Thymus (tissue), 11 donors: ENCODE measurements around the gene TMEM220. TPM values are rescaled to one million over a fixed set of nuclear protein-coding genes. Genes with fewer than 3 reads are reported as not detected.

Experiments
- DNase-seq, 9 donors: peaks; one replicate each; pipeline ENCODE4 v3.0.0-alpha.2; 2013; ENCODE audit warnings: low spot score in 9 of 9, low read depth in 6 of 9, missing footprints in 1 of 9
- H3K27ac ChIP-seq, 2 donors: one replicate each; pipeline ENCODE4 v1.5.1; 2013; ENCODE audit warnings: control low read depth in 1 of 2, low read depth in 1 of 2, low read length in 1 of 2, mild to moderate bottlenecking in 1 of 2, moderate library complexity in 1 of 2
- H3K27me3 ChIP-seq, 2 donors: one replicate each; pipeline ENCODE4 v1.5.1; 2013; ENCODE audit warnings: low read length in 1 of 2; ENCODE audit not compliant: control insufficient read depth in 2 of 2, insufficient read depth in 1 of 2
- H3K36me3 ChIP-seq, 2 donors: one replicate each; pipeline ENCODE4 v1.5.1; 2013; ENCODE audit warnings: low read length in 1 of 2, mild to moderate bottlenecking in 1 of 2, moderate library complexity in 1 of 2; ENCODE audit not compliant: control insufficient read depth in 2 of 2, insufficient read depth in 2 of 2
- H3K4me1 ChIP-seq, 2 donors: one replicate each; pipeline ENCODE4 v1.5.1; 2013; ENCODE audit warnings: low read length in 2 of 2; ENCODE audit not compliant: control insufficient read depth in 2 of 2, insufficient read depth in 2 of 2
- H3K4me3 ChIP-seq, 2 donors: one replicate each; pipeline ENCODE4 v1.5.1; 2013; ENCODE audit warnings: low read length in 2 of 2, control low read depth in 1 of 2, mild to moderate bottlenecking in 1 of 2
- H3K9me3 ChIP-seq, 2 donors: one replicate each; pipeline ENCODE4 v1.5.1; 2013; ENCODE audit warnings: low read length in 1 of 2, mild to moderate bottlenecking in 1 of 2; ENCODE audit not compliant: control insufficient read depth in 2 of 2, insufficient read depth in 1 of 2
- WGBS: extraction: QIAGEN DNeasy Blood & Tissue Kit; methylation state at CpG from one replicate; pipeline ENCODE4 v1.1.7; 2013; 5-methylcytosine and 5-hydroxymethylcytosine counted together
- polyA plus RNA-seq: library from polyadenylated mRNA; stranded (reverse); fragments of 200-250 nt; gene quantifications from one replicate; pipeline ENCODE4 v1.2.3, GENCODE V29; 2013
- total RNA-seq: library from RNA; stranded (reverse); fragments of 120-200 nt; gene quantifications from one replicate; pipeline ENCODE4 v1.2.4, GENCODE V29; 2013
- donor health status: healthy.

The TMEM220 gene
- total and polyA plus RNA-seq, 2 donors, result 0.85 to 2.6 TPM

DNA sequence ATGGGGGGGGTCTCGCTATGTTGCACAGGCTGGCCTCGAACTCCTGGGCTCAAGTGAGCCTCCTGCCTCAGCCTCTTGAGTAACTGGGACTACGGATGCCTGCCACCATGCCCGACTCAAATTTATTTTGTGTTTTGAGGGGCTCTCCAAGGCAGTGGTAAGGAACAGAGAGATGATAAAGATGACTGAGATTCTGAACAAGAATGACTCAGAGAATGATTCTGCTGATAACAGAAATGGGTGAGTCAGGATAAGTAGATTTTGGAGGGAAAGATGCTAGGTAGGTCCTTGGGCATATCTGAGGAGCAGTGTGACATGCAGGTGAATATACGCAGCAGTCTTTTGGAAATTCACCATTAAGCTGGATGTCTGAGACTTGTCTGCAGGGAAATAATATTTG is 2.6 kb downstream of the TMEM220 start:
- Histone ChIP-seq H3K27me3 (peaks cover 3 to 15% of the 10 kb centered on the region in 2 donors), H3K9me3 (no peaks in the 10 kb centered on the region), H3K27ac (no peak overlapping the region), H3K36me3 (no peaks in the 10 kb centered on the region), H3K4me1 (peaks cover 0 to 3% of the 10 kb centered on the region in 2 donors), H3K4me3 (no peak overlapping the region)
- WGBS, result 89% methylated on average over 5 of the region's 5 CpGs
- no peak for DNase-seq

DNA sequence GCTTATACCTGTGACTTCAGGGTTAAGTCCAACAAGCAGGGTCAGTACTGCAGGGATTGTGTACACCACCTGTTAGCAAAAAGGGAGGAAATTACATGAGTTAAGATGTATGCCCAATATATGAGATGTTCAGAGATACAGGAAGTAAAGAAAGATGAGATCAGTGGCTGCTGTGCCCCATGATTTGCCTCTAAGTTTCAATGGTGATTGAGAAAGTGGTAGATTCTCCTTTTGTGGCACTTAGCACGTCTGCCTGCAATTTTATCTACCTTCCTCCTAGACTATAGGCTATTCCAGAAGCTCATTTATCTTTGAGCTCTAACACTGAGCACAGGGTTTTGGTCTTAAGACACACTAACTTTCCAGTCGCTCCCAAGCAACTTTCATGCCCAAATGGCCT is 3.6 kb downstream of the TMEM220 start:
- peaks cover 0 to 3% of the 10 kb centered on the region in 2 donors for H3K4me1 ChIP-seq
- H3K36me3 ChIP-seq, result no peaks in the 10 kb centered on the region
- H3K9me3 ChIP-seq, result no peaks in the 10 kb centered on the region
- H3K27me3 ChIP-seq, result peaks cover 3 to 15% of the 10 kb centered on the region in 2 donors
- no peak for DNase-seq
- no peak overlapping the region for H3K4me3 ChIP-seq
- H3K27ac ChIP-seq, result no peak overlapping the region
- 70% methylated on average over 2 of the region's 2 CpGs for WGBS

DNA sequence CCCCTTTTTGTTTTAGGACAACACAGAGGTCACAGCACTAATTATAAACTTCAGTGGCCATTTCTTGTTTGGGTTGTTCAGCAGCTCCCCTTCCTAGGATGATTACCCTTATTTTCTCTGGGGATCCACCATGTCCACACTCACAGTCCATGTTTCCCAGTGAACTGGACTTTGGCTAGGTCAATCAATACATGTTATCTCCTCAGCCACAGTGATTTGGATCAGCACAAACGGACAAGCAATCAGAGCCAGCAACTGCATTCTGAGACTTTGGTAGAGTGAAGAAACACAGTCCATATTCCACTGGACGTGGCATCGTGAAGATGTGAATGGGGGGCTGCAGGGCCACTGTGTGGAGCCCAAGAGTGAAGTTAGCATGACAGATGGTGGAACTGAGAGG is 4.6 kb downstream of the TMEM220 start:
- no peaks in the 10 kb centered on the region for H3K36me3 ChIP-seq
- peaks cover 3 to 13% of the 10 kb centered on the region in 2 donors for H3K27me3 ChIP-seq
- no peak overlapping the region for H3K27ac ChIP-seq
- H3K4me1 ChIP-seq, result peaks cover 0 to 3% of the 10 kb centered on the region in 2 donors
- WGBS, result 98% methylated on average over 3 of the region's 3 CpGs
- no peak for DNase-seq
- no peak overlapping the region for H3K4me3 ChIP-seq
- no peaks in the 10 kb centered on the region for H3K9me3 ChIP-seq

DNA sequence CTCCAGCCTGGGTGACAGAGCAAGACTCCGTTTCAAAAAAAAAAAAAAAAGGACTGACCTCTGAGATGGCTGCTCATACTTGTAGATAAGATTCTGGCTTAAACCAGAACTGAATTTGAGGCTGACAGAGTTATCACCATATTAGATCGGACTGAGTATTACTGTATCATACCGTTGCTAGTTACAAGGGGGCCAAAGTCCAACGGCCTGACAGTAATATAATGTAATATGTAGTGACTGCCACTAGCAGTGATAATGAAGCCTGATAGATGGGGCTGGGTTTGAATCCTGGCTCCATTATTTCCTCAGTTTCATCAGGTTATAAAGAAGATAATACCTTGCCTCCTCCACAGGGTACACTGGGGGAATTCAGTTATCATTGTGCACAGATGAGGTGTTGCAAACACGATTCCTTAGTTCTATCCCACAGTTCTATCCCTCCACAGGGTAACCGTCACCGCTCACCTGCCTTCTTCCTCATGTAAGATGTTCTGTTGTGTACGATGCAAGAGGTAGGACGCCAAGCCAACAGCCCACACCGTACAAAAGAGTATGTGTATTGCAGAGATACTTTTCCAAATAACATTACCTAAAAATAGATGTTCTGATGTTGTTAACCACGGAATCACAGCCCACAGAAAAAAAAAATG is 5.2 kb downstream of the TMEM220 start:
- peaks cover 0 to 3% of the 10 kb centered on the region in 2 donors for H3K4me1 ChIP-seq
- no peaks in the 10 kb centered on the region for H3K36me3 ChIP-seq
- no peak overlapping the region for H3K4me3 ChIP-seq
- no peak overlapping the region for H3K27ac ChIP-seq
- 96% methylated on average over 11 of the region's 11 CpGs for WGBS
- peaks cover 3 to 7% of the 10 kb centered on the region in 2 donors for H3K27me3 ChIP-seq
- no peak for DNase-seq
- no peaks in the 10 kb centered on the region for H3K9me3 ChIP-seq

DNA sequence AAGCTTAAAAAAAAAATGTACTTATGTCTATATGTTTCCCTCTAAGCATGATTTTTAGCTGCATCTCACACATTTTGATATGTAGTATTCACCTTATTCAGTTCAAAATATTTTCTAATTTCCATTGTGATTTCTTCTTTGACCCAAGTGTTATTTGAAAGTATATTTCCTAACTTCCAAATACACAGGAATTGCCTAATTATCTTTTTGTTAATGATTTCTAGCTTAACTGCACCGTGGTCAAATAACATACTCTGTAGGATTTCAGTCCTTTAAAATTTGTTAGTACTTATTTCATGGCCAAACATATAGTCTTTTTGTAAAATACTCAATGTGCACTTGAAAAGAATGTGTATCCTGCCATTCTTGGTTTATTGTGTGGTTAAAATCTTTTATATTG is 11.3 kb downstream of the TMEM220 start:
- no peak overlapping the region for H3K27ac ChIP-seq
- no peak for DNase-seq
- no peaks in the 10 kb centered on the region for H3K36me3 ChIP-seq
- H3K9me3 ChIP-seq, result no peaks in the 10 kb centered on the region
- 52% methylated on average over 1 of the region's 1 CpG for WGBS
- H3K4me3 ChIP-seq, result no peak overlapping the region
- no peaks in the 10 kb centered on the region for H3K27me3 ChIP-seq
- H3K4me1 ChIP-seq, result no peaks in the 10 kb centered on the region

DNA sequence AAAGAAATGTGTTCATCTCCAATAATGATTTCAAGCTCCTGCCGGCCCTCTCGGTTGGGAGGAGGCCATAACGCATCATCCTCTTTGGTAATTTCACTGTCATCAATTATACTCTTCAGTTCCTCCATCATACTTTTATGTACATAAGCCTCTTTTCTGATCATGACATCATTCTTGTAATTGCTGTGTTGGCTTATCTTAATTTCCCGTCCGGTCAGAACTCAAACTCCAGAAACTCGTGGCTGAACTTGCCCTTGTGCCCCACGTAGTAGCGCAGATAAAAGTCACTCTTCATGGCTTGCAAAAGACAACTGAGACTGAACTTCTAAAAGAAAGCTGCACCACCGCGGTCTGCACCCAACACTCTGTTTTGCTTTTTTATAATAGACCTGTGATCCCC is 13.6 kb downstream of the TMEM220 start:
- Histone ChIP-seq H3K27me3 (no peaks in the 10 kb centered on the region), H3K4me1 (no peaks in the 10 kb centered on the region), H3K27ac (no peak overlapping the region), H3K36me3 (peaks cover 14 to 15% of the 10 kb centered on the region in 2 donors), H3K4me3 (no peak overlapping the region), H3K9me3 (no peaks in the 10 kb centered on the region)
- no peak for DNase-seq
- WGBS, result 99% methylated on average over 10 of the region's 10 CpGs

DNA sequence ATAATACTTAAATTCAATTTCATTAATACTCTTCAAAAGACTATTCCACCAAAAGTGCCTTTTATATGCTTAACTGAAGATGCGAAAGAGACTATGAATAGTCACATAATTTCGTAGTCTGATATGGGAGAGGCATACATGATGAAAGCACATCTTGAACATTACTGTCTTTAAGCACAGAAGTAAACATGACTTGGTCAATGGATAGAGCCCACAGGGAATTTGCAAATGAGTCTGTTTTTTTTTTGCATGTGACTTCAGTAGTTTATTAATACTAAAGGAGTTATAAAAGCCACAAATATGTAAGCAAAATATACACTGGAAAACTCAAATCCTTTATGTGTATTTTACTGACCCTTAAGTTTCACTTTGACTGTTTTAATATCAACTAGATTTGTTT is 16.5 kb downstream of the TMEM220 start:
- peaks cover 33 to 34% of the 10 kb centered on the region in 2 donors for H3K36me3 ChIP-seq
- H3K9me3 ChIP-seq, result no peaks in the 10 kb centered on the region
- H3K4me1 ChIP-seq, result no peaks in the 10 kb centered on the region
- no peaks in the 10 kb centered on the region for H3K27me3 ChIP-seq
- no peak overlapping the region for H3K4me3 ChIP-seq
- no peak for DNase-seq
- 98% methylated on average over 2 of the region's 2 CpGs for WGBS
- no peak overlapping the region for H3K27ac ChIP-seq

DNA sequence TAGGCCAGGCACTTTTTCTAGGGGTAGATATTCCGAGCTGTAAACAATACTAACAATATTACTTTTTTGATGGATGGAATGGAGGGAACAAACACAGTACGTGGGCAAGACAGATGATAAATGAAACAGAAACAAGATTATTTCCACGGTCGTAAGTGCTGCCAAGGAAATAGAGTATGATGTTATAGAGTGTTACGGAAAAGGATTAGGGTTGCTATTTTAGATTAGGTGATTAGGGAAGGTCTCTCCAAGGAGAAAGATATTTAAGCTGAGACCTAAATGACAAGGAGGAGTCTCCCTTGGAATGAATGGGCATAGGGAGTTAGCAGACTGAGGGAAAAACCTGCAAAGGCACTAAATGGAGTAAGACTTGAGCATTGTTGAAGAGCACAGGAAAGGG is 24.1 kb downstream of the TMEM220 start:
- no peak overlapping the region for H3K4me3 ChIP-seq
- no peaks in the 10 kb centered on the region for H3K9me3 ChIP-seq
- DNase-seq, result no peak
- no peaks in the 10 kb centered on the region for H3K27me3 ChIP-seq
- 98% methylated on average over 5 of the region's 5 CpGs for WGBS
- H3K27ac ChIP-seq, result no peak overlapping the region
- H3K36me3 ChIP-seq, result peaks cover 30 to 43% of the 10 kb centered on the region in 2 donors
- peaks cover 0 to 4% of the 10 kb centered on the region in 2 donors for H3K4me1 ChIP-seq

DNA sequence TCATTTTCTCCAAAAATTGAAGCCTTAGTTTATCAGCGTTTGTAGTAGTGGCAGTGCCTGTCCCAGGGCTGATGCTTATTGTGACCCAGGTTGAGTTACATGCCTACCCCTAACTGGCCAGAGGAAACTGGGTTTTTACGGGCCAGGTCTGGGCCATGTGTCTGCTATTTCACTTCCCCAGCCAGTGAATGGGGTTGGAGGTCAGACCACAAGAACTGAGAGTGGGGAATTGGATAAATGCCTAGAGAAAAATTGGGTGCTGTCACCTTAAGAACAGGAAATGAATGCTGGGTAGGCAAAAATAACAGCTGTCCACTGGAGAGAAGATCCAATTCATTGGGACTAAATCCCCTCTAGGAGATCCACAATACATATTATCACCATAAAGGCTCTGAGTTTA is 27.2 kb downstream of the TMEM220 start:
- Histone ChIP-seq H3K9me3 (no peaks in the 10 kb centered on the region), H3K36me3 (peaks cover 9 to 25% of the 10 kb centered on the region in 2 donors), H3K4me1 (peaks cover 6 to 15% of the 10 kb centered on the region in 2 donors), H3K27me3 (no peaks in the 10 kb centered on the region), H3K4me3 (no peak overlapping the region), H3K27ac (no peak overlapping the region)
- DNase-seq, result no peak
- WGBS, result 46% methylated on average over 2 of the region's 2 CpGs
